NB4 (cell line): Measurements from ENCODE around the gene CST9.
"Not testable (repeated sequence)": the region's sequence is repeated elsewhere in the genome, so short reads cannot be mapped to it uniquely, and the experiment has no call there.

Experiments
- DNase-seq: peaks from one replicate; pipeline ENCODE4 v3.0.0; 2010; ENCODE audit warnings: low read depth
- H3K4me3 ChIP-seq: one replicate; pipeline ENCODE4 v1.5.1; 2011; ENCODE audit warnings: mild to moderate bottlenecking, low read depth, low read length, moderate library complexity
- MAX ChIP-seq: IDR thresholded peaks from 2 replicates; pipeline ENCODE4 v1.6.1; 2011; ENCODE audit warnings: low read depth, low read length
- MYC ChIP-seq: IDR thresholded peaks from 2 replicates; pipeline ENCODE4 v1.6.1; 2011; ENCODE audit warnings: low read depth, low read length
- POLR2A ChIP-seq: IDR thresholded peaks from 2 replicates; pipeline ENCODE4 v1.6.1; 2011; ENCODE audit warnings: mild to moderate bottlenecking; ENCODE audit not compliant: insufficient read length; ENCODE audit errors: extremely low read depth
- TF ChIP-seq, protein P1 (sequence below): IDR thresholded peaks from one replicate; pipeline ENCODE4 v1.5.1; 2012; ENCODE audit warnings: low read depth, low read length

CST9 gene

DNA sequence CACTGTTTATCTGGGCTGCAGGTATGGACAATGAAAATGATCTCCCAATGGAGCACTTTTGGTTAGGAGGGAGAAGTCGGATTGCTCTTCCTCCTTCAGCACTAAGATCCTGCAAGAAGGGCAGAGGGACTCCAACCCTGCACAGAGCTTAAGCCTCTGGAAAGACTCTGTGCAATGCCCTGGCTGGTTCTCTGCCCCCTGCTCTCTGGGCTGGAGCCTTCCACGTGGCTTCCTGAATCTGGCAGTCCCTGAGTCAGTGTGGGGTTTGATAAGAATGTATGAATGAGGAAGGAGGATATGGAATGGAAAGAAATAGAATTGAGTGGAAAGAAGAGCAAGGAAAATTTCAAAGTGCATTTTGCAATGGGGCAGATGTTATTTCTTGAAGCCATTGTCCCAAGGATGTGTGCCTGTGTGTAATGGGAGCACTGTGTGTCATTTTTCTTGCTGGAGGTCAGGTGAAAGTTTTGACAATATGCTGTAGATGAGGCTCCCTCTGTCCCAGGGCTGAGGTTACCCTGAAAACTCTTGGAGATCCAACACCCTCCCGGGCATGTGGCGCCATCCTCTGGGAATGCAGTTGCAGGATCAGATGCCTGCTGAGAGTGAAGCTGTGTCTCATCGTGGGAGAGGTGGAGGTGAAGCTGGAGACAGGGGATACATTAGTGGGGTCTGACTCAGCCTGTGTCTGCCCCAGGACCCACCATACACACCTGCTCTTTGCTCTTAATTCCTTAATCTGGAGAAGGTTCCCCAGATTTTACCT is 21.1 kb downstream of the CST9 start:
- DNase-seq: no peak
- no peak overlapping the region for H3K4me3 ChIP-seq
- no peak for TF ChIP-seq POLR2A
- TF ChIP-seq, protein P1, sequence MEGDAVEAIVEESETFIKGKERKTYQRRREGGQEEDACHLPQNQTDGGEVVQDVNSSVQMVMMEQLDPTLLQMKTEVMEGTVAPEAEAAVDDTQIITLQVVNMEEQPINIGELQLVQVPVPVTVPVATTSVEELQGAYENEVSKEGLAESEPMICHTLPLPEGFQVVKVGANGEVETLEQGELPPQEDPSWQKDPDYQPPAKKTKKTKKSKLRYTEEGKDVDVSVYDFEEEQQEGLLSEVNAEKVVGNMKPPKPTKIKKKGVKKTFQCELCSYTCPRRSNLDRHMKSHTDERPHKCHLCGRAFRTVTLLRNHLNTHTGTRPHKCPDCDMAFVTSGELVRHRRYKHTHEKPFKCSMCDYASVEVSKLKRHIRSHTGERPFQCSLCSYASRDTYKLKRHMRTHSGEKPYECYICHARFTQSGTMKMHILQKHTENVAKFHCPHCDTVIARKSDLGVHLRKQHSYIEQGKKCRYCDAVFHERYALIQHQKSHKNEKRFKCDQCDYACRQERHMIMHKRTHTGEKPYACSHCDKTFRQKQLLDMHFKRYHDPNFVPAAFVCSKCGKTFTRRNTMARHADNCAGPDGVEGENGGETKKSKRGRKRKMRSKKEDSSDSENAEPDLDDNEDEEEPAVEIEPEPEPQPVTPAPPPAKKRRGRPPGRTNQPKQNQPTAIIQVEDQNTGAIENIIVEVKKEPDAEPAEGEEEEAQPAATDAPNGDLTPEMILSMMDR: no peak
- no peak for TF ChIP-seq MAX
- TF ChIP-seq MYC: no peak

DNA sequence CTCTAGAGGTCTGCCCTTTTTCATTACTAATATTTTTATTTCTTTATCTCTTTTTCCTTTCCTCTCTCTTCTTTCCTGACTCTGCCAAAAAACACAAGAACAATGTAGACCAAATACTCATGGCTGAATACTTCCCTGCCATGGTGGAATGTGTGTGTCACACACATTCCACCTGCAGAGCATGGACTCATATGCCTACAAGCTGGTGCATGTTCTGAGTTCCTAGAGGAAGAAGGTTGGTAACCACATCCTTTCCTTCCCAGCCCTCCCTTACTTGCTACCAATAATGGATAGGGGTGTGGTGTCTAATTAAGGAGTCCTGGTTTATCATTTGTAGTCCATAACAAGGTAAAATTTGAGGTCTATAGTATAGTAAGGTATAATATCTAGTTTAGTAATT is 22.2 kb downstream of the CST9 start:
- H3K4me3 ChIP-seq: no peak overlapping the region
- TF ChIP-seq POLR2A: no peak
- TF ChIP-seq, protein P1: no peak
- no peak for TF ChIP-seq MAX
- TF ChIP-seq MYC: no peak
- no peak for DNase-seq

GRCh38 chr20:23582293-23582692 is 23.4 kb downstream of the CST9 start:
- H3K4me3 ChIP-seq: no peak overlapping the region
- DNase-seq: no peak
- TF ChIP-seq MAX (no peak), POLR2A (no peak), MYC (no peak)
- TF ChIP-seq, protein P1: no peak

DNA sequence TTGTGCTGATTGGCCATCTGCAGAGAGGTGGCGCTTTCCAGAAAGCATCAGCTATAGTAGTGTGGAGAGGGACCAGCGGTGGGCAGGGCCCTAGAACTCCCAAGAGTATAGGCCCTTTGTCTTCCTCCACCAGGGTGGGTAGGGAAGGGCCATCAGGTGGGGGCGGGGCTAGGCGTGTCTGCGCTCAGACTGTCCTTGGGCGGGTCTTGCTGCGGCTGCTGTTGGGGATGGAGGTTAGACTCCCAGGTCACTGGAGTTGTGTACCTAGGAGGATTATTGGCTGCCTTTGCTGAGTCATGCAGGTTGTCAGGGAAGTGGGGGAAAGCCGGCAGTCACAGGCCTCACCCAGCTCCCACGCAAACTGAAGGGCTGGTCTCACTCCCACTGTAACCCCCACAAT is 23.9 kb downstream of the CST9 start:
- H3K4me3 ChIP-seq, DNase-seq: not testable (repeated sequence)

GRCh38 chr20:23574977-23575376 is 30.7 kb downstream of the CST9 start:
- no peak for DNase-seq
- TF ChIP-seq, protein P1: no peak
- TF ChIP-seq MYC: no peak
- no peak for TF ChIP-seq POLR2A
- TF ChIP-seq MAX: no peak

DNA sequence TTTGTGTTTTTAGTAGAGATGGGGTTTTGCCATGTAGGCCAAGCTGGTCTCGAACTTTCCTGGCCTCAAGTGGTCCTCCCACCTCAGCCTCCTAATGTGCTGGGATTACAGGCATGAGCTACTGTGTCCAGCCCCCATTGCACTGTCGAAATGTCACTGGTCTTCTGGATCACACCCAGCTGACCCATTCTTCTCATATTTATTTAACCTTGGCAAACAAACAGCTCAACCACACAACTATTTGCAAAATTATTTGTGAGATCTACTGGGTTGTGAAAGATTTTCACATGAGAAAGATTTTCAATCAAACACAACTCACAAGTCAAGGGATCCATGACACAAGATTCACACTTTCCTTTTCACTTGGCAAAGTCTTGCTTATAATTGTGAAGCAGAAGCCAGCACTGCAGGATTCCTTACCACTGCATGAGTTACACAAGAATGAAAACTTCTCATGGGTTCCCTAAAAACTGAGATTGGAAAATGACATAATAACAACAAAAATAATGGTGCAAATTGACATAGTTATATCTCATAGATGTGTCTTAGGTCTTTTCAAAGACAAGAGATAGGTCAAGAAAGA is 35.4 kb downstream of the CST9 start:
- TF ChIP-seq, protein P1: no peak
- TF ChIP-seq MAX (no peak), POLR2A (no peak), MYC (no peak)
- DNase-seq: no peak
- H3K4me3 ChIP-seq: no peak overlapping the region

More at GRCh38 chr20:23574977-23575376, 30.7 kb downstream of the CST9 start:
- no peak overlapping the region for H3K4me3 ChIP-seq
